OCI-LY1 (cell line): ENCODE measurements around the gene ETV1.

Experiments used
- CTCF ChIP-seq: fragments of 200-600 bp; sonication (generic), shearing (Covaris generic); IDR thresholded peaks from 2 replicates; pipeline ENCODE4 v1.5.1; 2017; ENCODE audit warnings: mild to moderate bottlenecking, antibody characterized with exemption, low read length, moderate library complexity, mixed read lengths
- EZH2 ChIP-seq: fragments of 200-600 bp; sonication (generic), shearing (Covaris generic); IDR thresholded peaks from 2 replicates; pipeline ENCODE4 v1.8.0; 2017; ENCODE audit warnings: borderline replicate concordance, mixed run types, mild to moderate bottlenecking, antibody characterized with exemption, low read length, moderate library complexity, mixed read lengths

GRCh38 chr7:14001139-14001538 lies 11.7 kb upstream of the ETV1 start:
- TF ChIP-seq CTCF (no peak), EZH2 (no peak)
